Endometrium (tissue), 2 donors: ENCODE results near the gene HLA-G.
"Not testable (repeated sequence)": the region's sequence is repeated elsewhere in the genome, so short reads cannot be mapped to it uniquely, and the experiment has no call there.

Experiments used
- FAIRE-seq: peaks from 2 replicates; lab custom pipeline; 2012; peaks lifted over from hg19 to GRCh38; lab: Jason Lieb, UNC
- donor health status: control.
- donor health status: control.

The HLA-G gene

DNA sequence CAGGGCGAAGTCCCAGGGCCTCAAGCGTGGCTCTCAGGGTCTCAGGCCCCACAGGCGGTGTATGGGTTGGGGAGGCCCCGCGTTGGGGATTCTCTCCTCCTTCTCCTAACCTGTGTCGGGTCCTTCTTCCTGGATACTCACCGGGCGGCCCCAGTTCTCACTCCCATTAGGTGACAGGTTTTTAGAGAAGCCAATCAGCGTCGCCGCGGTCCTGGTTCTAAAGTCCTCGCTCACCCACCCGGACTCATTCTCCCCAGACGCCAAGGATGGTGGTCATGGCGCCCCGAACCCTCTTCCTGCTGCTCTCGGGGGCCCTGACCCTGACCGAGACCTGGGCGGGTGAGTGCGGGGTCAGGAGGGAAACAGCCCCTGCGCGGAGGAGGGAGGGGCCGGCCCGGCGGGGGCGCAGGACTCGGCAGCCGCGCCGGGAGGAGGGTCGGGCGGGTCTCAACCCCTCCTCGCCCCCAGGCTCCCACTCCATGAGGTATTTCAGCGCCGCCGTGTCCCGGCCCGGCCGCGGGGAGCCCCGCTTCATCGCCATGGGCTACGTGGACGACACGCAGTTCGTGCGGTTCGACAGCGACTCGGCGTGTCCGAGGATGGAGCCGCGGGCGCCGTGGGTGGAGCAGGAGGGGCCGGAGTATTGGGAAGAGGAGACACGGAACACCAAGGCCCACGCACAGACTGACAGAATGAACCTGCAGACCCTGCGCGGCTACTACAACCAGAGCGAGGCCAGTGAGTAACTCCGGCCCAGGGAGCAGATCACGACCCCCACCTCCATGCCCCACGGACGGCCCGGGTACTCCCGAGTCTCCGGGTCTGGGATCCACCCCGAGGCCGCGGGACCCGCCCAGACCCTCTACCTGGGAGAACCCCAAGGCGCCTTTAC is at the start of gene HLA-G:
TSS of gene HLA-G (plus strand) at position 247 of the 892 bp plus-strand sequence. CDS start at position 267, 20 bp downstream.
- FAIRE-seq = no peak

DNA sequence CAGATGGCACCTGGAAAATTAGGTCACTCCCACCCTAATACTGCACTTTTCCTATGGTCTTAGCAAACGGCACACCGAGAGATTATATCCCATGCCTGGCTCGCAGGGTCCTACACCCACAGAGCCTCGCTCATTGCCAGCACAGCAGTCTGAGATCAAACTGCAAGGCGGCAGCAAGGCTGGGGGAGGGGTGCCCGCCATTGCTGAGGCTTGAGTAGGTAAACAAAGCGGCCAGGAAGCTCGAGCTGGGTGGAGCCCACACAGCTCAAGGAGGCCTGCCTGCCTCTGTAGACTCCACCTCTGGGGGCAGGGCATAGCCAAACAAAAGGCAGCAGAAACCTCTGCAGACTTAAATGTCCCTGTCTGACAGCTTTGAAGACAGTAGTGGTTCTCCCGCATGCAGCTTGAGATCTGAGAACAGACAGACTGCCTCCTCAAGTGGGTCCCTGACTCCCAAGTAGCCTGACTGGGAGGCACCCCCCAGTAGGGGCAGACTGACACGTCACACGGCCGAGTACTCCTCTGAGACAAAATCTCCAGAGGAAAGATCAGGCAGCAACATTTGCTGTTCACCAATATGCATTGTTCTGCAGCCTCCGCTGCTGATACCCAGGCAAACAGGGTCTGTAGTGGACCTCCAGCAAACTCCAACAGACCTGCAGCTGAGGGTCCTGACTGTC is 47.5 kb upstream of the HLA-G start:
- FAIRE-seq = not testable (repeated sequence)

DNA sequence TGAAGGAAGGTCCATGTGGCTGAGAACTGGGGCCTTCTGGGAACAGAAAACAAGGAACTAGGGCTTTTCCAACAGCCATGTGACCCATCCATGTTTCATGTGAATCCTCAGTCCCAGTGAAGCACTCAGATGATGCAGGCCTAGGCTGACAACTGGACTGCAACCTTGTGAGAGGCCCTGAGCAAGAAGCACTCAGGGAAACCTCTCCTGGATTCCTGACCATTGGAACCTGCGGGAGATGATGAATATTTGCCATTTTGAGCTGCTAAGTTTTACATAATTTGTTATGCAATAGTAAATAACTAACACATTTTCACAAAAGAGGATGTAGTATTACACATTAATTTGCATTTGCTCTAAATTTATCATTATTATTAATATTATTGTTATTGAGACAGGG is 38.4 kb upstream of the HLA-G start:
- FAIRE-seq = no peak

DNA sequence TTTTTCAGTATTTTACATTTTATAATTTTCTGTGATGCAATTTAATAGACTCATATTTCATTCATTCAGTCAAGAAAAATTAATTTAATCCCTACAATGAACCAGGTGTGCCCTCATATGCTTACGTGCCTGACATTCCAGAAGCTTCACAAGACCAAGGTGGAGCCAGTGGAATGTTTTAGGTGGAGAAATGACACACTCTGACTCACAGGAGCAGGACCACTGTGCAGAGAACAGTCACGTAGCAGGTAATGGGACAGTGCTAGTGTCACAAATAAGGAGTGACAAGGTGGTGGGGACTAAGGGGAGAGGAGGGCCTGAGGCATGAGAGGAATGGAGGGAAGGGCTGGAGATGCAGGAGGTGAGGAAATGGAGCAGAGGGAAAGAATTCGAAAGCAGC is 37.0 kb upstream of the HLA-G start:
- no peak for FAIRE-seq

DNA sequence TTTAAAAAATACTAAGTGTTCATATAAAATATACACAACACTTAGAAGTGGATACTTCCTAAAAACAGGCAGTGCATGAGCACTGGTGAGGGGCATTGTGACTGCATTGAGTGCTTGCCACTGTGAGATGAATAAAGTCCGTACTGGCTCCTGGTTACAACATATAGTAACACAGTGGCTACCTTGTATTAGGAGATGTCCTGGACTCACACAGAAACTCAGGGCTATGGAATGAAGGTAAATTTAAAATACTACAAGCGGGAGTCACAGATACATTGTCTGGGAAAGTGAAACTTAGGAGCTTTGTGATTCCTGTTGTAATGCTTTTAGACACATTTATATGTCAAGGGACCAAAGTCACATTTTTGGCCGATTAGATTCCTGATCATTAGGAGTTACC is 36.5 kb upstream of the HLA-G start:
- no peak for FAIRE-seq

DNA sequence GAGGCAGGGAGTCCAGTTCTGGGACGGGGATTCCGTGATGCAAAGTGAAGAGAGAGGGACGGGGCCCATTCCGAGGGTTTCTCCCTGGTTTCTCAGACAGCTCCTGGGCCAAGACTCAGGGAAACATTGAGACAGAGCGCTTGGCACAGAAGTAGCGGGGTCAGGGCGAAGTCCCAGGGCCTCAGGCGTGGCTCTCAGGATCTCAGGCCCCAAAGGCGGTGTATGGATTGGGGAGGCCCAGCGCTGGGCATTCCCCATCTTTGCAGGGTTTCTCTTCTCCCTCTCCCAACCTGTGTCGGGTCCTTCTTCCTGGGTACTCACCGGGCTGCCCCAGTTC is 35.9 kb upstream of the HLA-G start:
- no peak for FAIRE-seq

DNA sequence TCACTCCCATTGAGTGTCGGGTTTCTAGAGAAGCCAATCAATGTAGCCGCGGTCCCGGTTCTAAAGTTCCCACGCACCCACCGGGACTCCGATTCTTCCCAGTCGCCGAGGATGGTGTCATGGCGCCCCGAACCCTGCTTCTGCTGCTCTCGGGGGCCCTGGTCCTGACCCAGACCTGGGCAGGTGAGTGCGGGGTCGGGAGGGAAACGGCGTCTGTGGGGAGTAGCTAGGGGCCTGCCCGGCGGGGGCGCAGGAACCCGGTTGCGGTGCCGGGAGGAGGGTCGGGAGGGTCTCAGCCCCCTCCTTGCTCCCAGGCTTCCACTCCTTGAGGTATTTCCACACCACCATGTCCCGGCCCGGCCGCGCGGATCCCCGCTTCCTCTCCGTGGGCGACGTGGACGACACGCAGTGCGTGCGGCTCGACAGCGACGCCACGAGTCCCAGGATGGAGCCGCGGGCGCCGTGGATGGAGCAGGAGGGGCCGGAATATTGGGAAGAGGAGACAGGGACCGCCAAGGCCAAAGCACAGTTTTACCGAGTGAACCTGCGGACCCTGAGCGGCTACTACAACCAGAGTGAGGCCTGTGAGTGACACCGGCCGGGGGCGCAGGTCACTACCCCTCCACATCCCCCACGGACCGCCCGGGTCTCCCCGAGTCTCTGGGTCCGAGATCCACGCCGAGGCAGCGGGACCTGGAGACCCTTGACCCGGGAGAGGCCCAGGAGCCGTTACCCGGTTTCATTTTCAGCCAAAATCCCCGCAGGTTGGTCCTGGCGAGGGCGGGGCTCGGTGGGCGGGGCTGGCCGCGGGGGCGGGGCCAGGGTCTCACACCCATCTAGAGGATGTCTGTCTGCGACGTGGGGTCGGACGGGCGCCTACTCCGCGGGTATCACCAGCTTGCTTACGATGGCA is 35.2 kb upstream of the HLA-G start:
- FAIRE-seq = no peak

DNA sequence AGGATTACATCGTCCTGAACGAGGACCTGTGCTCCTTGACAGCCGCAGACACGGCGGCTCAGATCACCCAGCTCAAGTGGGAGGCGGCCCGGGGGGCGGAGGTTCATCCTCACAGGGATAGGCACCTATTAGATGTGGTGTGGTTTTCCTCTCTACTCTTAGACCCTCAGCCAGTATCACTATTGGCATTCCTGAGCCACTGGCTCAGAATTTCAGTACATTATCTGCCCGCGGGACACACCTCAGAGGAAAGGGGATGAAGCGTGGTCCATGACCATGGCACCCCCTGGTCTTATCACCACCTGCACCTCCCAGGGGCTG is 34.6 kb upstream of the HLA-G start:
- FAIRE-seq = no peak

DNA sequence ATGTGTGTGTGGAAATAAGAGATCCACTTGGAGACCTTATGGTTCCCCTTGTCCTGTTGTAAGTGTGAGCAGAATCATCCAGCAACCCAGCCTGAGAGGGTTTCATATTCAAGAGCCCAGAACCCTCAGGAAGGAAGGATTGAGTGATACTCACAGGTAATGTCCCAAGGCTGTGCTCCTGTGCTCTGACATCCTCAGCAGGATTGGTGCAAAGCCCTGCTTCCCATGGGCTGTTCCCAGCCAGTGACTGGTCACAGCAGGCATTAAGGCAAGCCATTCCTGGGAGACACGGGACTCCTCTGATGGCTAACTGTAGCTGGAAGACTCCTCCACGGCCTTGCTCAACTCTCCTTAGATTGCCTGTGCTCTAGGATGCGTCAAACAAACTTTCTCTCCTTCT is 33.8 kb upstream of the HLA-G start:
- no peak for FAIRE-seq

DNA sequence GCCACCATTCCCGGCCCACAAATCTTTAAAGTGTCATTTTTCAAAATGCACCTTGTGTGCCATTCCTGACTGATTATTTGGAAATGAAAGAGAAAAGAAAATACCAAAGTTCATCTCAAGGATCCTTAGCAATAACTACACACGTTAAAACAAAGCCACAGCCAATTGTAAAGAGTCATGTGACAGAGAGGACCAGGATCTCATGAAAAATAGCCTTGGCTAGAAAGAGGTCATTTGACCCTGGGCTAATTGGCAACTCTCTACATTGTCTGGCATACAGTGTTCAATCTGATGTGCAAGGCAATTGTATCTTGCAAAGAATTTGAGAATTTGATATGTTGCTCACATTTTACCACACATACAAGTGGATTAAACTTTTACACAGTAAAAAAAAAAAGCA is 31.6 kb upstream of the HLA-G start:
- no peak for FAIRE-seq

DNA sequence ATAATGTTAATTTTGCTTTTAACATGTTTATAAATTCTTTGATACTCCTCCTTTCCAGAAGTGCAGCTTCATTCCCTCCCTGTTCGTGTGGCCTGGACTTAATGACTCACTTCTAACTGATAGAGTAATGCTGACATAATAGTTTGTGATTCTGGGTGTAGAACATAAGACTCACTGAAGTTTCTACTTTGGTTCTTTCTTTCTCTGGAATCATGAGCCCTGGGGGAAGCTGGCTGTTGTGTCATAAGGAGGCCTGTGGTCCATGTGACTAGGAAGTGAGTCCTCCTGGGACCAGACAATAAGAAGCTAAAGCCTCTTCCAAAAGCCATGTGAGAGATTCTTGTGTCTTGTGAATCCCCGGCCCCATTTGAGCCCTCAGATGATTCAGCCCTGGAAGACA is 30.5 kb upstream of the HLA-G start:
- no peak for FAIRE-seq

DNA sequence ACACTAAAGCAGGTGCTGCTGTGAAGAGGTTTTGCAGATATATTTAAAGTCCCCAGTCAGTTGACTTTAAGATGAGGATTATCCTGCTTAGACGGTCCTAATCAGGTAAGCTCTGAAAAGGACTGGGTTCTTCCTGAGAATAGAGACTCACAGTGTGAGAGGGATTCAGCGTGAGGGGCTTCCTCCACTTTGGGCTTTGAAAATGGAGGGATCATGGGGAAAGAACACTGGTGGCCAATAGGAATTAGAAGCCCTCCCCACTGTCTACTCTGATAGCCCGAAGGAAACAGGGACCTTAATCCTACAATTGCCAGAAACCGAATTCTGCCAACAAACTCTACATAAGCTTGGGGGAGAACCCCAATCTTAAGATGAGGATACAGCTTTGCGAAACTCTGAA is 29.7 kb upstream of the HLA-G start:
- FAIRE-seq = no peak

DNA sequence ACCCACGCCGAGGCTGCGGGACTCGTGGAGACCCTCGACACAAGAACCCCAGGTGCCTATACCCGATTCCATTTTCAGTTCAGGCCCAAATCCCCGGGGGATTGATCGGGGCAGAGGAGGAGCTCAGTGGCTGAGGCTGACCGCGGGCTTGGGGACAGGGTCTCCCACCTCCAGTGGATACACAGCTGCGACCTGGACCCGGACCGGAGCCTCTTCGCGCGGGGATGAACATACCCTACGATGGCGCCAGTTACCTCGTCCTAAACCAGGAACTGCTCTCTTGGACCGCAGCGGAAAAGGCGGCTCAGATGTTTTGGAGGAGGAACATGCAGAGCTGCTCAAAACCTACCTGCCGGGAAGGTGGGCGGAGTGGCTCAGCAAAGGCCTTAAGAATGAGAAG is 27.4 kb upstream of the HLA-G start:
- FAIRE-seq = no peak

DNA sequence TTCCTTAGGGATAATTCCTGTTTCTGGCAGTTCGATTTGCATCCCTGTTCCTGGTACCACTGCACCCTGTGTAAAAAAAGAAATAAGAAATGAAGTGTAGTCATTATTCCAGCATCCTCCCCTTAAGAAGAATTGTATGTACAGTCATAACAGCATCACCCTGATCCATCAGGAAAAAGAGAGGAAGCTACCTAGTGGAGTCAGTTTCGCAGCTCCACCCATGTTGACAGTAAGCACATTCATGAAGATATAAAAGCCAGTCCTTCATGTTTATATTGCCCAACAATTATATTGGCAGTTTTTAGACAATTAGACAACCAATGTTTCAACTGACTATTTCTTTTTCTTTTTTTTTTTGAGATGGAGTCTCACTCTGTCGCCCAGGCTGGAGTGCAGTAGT is 21.2 kb upstream of the HLA-G start:
- FAIRE-seq = no peak

DNA sequence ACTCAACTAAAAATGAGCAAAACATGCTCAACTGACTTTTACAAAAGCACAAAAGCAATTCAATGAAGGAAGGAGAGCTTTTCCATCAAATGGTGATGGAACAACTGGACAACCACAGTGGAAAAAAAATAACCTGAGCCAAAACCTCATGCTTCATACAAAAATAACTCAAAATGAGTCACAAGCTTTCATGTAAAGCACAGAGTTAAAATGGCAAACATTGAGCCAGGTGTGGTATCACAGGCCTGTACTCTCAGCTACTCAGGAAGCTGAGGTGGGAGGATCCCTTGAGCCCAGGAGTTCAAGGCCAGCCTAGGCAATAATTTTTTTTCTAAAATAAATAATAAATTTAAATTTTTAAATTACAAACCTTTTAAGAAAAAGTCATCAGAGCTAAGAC is 18.4 kb upstream of the HLA-G start:
- no peak for FAIRE-seq

DNA sequence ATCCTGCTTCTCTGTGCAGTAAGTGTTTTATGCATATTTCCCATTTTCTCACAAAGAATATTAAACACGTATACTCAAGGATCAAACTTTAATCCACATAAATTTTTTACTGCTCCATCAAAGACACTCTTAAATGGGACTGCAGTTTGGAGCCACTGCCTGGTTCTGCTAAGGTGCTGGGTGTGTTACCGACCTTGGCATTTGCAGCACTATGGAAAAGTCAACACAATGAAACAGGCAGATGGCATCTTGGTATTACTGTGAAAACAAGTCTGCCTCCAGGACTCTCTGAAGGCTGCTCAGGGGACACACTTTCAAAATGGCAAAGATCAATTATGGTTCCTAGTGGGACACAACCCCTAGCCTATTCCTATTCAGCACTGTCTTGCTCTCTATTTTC is 17.3 kb upstream of the HLA-G start:
- no peak for FAIRE-seq

DNA sequence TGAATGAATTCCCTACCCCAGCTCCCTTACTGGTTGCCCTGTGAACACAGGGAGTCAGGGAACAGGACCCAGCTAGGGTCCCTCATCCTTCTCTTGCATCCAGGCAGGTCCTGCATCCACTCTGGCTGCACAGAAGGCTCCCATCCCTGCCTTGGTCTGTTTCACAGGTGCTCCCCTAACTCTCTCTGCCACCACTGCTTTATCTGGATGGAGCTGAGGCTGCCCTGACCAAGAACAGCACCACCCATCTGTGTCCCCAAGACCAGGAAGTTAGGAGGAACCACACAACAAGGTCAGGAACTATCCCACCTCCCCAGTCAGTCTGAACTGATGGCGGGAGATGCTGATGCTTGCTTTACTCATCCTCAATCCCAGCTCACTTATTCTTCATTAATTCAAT is 16.2 kb upstream of the HLA-G start:
- no peak for FAIRE-seq

DNA sequence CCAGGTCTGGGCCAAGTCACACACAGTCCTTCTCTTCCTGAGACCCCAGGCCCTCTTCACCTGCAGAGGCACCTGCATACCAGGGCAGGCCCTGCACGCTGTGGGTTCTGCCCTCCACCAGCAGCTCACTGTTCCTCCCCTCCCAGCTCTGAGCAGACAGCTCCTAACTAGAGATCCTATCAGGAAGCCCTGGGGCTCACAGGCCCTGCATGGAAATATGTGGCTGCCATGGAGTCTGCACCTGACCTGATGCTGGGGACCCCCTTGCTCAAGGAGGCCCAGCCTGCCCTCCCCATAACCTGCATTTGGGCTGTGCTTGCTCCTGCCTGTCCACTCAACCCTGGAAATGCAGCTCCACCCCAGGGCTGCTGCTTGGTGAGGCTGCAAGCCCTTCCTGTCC is 14.6 kb upstream of the HLA-G start:
- FAIRE-seq = no peak

DNA sequence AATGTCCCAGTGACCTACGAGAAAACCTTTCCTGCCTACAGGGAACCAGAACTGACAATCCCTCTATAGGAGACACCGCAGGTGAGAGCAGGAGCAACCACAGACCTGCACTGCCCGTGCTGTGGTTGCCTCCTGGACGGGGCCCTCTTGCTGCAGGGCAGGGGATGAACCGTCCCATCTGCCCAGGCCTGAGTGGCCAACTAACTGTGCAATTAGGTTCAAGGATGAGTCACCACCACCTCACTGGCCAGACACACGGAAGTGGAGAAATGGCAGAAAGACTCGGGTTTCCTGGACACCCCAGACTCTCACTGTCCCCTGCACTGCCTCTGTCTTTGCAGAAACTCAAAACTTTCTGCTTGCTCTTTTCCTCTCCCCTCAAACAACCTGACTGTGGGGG is 13.8 kb upstream of the HLA-G start:
- FAIRE-seq = no peak

DNA sequence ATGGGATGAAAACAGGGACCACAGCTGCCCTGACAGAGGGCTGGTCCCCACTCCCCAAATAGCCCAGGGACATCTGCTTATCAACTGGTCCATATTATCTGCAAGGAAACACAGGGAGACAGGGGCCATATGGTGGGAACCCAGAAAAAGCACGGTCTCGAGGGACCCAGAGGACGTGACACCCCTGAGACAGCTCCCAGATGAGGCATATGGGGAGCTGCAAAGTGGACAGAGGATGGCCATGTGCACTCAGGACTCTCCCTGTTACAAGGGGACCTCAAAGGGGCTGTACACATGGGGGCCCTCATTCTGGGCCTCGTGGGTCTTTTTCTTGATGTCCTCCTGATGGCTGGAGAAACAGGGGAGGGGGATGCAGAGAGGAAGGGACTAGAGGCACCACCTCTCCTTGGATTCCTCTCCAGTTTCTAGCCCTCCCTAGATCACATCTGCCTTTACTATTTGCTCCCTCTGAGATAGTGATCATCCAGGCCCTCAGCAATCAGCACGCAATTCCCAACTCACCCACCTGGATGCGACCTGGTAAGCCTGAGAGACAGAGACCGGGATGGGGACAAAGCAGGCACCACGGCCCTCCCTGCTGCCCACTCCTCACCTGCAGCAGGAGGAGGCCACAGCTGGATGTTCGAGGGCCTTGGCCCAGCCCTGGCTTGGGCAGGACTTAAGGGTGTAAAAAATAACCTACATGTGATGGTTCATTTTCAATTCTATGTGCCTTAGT is 13.1 kb upstream of the HLA-G start:
- no peak for FAIRE-seq

DNA sequence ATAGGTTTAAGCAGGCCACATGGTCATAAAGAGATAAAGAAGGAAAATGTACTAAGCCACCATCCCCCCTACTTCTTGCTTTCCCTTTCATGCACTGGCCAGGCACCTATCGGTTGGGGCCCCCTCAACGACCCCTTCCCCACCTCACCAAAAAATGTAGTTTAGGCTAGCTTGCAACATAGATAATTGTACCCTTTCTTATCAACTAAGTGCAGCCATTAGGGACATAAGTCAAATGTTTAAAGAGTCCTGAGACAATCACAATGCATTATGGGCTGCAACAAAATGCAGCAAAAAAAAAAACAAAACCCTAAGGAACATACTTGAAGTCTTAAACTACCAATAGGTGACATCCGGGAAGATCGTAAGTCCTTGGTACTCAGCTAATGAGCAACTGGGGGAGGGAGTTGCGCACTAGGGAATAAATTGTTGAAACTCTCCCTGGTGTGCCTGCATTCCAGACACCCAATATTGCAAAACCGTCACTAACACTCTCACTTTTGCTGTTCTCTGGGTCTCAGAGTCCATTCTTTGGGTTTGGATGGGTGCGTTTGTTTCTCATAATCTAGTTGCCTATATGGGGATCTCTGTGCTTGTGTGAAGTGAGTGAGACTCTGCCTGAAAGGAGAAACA is 12.4 kb upstream of the HLA-G start:
- FAIRE-seq = no peak

DNA sequence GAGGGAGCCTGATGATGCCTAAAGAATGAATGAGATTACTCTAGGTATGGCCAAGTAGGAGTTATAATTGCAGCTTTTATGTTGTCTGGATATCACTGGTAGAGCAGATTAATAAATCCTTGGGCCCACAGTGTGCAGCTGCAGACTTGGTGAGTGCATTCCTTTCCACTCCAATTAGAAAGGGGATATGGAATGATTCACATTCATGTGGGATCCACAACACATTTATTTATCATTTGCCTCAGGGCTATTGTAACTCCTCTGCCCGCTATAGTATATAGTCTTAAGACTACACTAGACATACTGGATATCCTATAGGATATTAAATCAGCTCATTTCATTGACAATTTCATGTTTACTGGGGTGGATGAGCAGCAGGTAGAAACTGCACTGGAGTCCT is 11.6 kb upstream of the HLA-G start:
- no peak for FAIRE-seq
